Measurements from ENCODE around the gene CPLX4. TPM values are rescaled to one million over a fixed set of nuclear protein-coding genes. Genes with fewer than 3 reads are reported as not detected.

CPLX4 gene
- total RNA-seq, 4 donors from 2014 or later = not detected

DNA sequence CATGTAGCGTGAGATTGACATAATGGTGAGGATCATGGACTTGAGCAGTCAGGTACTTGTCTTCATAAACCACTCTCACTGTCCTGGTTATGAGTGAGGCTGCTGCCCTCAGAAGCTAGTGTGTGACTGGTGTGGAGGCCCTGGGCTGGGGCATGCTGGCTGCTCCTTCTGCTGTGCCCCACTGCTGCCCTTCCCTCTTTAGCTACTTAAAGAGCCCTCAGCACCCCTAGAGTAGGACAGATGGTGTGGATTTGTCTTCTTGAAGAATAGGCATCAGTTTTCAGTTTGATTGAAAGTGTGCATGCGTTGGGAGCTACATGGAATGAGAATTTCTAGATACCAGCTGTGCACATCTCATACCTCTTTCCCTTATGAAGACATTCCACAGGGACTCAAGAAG, 15.4 kb downstream of the CPLX4 start:
- no peaks in the 10 kb centered on the region for H3K9me3 ChIP-seq
- H3K27me3 ChIP-seq = peaks cover 0 to 10% of the 10 kb centered on the region in 2 donors
- DNase-seq (ENCODE audit: low spot score in 2 of 2) = no peak
- WGBS, 2 donors = 75 to 90% methylated on average over 2 of the region's 2 CpGs
- H3K4me3 ChIP-seq = no peak overlapping the region
- H3K4me1 ChIP-seq = peaks cover 0 to 1% (median 0%) of the 10 kb centered on the region in 4 donors
- TF ChIP-seq EP300 (IDR thresholded peaks at IDR 0.05) (no peak), POLR2A (IDR thresholded peaks at IDR 0.05) (no peak)
- TF ChIP-seq, protein P1, sequence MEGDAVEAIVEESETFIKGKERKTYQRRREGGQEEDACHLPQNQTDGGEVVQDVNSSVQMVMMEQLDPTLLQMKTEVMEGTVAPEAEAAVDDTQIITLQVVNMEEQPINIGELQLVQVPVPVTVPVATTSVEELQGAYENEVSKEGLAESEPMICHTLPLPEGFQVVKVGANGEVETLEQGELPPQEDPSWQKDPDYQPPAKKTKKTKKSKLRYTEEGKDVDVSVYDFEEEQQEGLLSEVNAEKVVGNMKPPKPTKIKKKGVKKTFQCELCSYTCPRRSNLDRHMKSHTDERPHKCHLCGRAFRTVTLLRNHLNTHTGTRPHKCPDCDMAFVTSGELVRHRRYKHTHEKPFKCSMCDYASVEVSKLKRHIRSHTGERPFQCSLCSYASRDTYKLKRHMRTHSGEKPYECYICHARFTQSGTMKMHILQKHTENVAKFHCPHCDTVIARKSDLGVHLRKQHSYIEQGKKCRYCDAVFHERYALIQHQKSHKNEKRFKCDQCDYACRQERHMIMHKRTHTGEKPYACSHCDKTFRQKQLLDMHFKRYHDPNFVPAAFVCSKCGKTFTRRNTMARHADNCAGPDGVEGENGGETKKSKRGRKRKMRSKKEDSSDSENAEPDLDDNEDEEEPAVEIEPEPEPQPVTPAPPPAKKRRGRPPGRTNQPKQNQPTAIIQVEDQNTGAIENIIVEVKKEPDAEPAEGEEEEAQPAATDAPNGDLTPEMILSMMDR (IDR thresholded peaks at IDR 0.05) = no peak
- H3K36me3 ChIP-seq = no peaks in the 10 kb centered on the region
- H3K27ac ChIP-seq = no peak overlapping the region

DNA sequence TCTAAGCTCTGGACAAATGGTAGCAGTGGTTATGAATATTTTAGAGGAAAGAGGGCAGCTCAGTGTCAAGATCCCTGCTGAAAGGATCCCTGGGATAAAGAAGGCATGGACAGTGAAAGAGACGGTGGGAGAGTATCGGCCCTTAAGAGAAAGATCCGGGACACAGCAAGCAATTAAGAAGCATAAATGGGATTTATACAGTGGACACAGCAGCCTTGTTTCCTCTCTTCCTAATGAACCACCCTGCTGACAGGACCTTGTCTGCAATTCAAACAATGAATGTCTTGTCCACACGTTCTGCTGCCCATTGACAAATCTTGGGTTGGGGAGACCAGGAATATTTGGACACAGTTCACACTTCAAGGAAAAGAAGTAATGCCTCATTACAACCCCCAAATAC, 16.5 kb downstream of the CPLX4 start:
- no peak for DNase-seq (ENCODE audit: low spot score in 2 of 2)
- Histone ChIP-seq H3K27ac (no peak overlapping the region), H3K4me1 (no peaks in the 10 kb centered on the region), H3K36me3 (no peaks in the 10 kb centered on the region), H3K4me3 (no peak overlapping the region), H3K27me3 (no peaks in the 10 kb centered on the region), H3K9me3 (no peaks in the 10 kb centered on the region)
- WGBS, 2 donors = 49 to 60% methylated on average over 4 of the region's 4 CpGs
- TF ChIP-seq POLR2A (IDR thresholded peaks at IDR 0.05) (no peak), EP300 (IDR thresholded peaks at IDR 0.05) (no peak)
- TF ChIP-seq, protein P1 (IDR thresholded peaks at IDR 0.05) = no peak

DNA sequence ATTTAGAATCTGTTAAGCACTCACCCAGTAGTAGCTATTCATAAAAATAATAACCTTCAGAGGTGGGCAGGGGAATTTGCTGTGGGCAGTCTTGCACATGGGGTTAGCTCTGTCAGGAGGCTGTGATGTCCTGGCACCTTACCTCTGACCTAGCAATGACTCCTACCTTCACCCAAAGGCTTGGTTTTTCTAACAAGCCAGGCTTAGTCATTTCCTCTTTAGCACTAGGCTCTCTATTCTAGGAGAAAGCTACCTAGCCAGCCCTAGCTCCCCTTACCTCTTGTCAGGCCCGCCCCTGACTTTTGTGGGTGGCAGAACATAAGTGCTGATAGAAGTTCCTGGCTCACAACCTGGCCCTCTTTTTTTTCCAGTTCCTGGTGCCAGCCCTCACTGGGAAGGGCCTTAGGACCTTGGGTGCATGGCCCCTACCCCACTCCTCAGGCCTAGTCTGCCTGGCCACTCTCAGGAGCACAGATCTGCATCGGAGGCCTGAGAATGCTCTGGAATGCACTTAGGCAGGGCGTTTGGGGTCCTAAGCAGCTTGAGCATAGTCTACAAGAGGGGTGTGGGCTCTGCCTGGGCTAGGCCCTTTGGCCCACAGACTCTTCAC, 17.7 kb downstream of the CPLX4 start:
- WGBS, 2 donors = 71 to 78% methylated on average over 3 of the region's 3 CpGs
- DNase-seq (ENCODE audit: low spot score in 2 of 2) = no peak
- H3K36me3 ChIP-seq = no peaks in the 10 kb centered on the region
- no peak overlapping the region for H3K4me3 ChIP-seq
- H3K4me1 ChIP-seq = no peaks in the 10 kb centered on the region
- H3K9me3 ChIP-seq = no peaks in the 10 kb centered on the region
- TF ChIP-seq, protein P1 (IDR thresholded peaks at IDR 0.05) = no peak
- TF ChIP-seq POLR2A (IDR thresholded peaks at IDR 0.05) (no peak), EP300 (IDR thresholded peaks at IDR 0.05) (no peak)
- H3K27ac ChIP-seq = no peak overlapping the region
- H3K27me3 ChIP-seq = no peaks in the 10 kb centered on the region

DNA sequence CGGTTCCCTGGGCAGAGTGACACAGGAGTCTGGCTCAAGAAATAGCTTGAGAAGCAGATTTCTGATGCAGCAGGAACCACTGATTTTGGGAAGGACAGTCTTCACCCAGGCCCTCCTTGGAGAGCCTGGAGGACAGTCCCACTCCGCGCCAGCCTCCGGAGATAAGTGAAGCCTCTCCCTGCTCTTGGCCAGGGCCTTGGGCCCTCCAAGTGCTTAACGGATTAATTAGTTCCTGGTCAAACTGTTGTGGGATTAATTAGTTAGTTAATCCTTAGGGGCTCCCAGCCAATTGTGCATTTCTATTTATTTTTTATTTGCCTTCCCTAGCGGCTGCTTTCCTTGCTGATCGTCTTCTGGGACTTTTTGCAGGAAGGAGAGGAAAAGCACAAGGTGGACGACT, 19.6 kb downstream of the CPLX4 start:
- no peak for DNase-seq (ENCODE audit: low spot score in 2 of 2)
- Histone ChIP-seq H3K27ac (no peak overlapping the region), H3K9me3 (no peaks in the 10 kb centered on the region), H3K4me3 (no peak overlapping the region), H3K27me3 (no peaks in the 10 kb centered on the region), H3K4me1 (no peaks in the 10 kb centered on the region), H3K36me3 (no peaks in the 10 kb centered on the region)
- TF ChIP-seq EP300 (IDR thresholded peaks at IDR 0.05) (no peak), POLR2A (IDR thresholded peaks at IDR 0.05) (no peak)
- TF ChIP-seq, protein P1 (IDR thresholded peaks at IDR 0.05) = no peak
- WGBS, 2 donors = 71 to 79% methylated on average over 8 of the region's 8 CpGs

DNA sequence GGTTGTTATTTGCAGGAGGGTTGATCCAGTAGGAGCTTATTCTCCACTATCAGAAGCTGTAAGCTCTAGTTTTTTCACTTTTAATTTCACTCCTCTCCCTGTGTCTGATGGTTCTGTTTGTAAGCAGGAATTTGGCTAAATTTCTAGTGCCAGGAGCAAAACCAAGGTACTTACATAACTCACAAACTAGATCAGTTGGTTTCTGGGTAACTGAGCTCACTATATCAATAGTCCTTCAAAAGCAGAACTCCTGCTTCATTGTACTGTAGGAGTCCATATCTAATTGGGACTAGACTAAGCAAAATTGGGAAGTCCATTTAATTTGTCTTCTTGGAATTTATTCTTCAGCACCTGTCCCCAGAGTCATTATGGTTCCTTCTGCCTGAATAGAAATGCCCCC, 25.1 kb downstream of the CPLX4 start:
- H3K36me3 ChIP-seq = no peaks in the 10 kb centered on the region
- no peaks in the 10 kb centered on the region for H3K4me1 ChIP-seq
- no peak for DNase-seq (ENCODE audit: low spot score in 2 of 2)
- H3K27me3 ChIP-seq = peaks cover 0 to 9% of the 10 kb centered on the region in 2 donors
- no peak overlapping the region for H3K27ac ChIP-seq
- H3K4me3 ChIP-seq = no peak overlapping the region
- TF ChIP-seq, protein P1 (IDR thresholded peaks at IDR 0.05) = no peak
- no peaks in the 10 kb centered on the region for H3K9me3 ChIP-seq

Measured in tibial nerve (tissue), 4 donors.